GM19455 (cell line): ENCODE measurements around the gene ZNF607.

Experiments
- ATAC-seq: cut with Tn5 transposase; IDR thresholded peaks from one replicate; pipeline ENCODE4 v1.9.1; 2021; ENCODE audit not compliant: unreplicated experiment

Gene ZNF607

DNA sequence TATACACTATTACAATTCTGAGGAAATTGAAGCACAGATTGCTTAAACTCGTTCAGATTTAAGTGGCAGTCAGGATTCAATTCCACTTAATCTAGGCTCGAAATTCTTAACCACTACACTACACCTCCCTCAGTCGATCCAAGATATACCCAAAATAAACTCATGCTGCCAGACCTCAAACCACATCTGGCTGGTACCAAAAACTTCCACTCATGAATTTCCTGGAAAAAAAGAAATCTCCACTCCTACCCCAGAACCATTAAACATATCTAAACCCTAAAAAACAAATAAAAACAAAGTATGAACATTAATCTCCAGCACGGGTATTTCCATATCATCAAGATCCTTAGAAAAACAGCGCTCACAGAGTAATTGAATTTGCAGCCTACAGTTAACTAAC, 65.4 kb downstream of the ZNF607 start:
- ATAC-seq: no peak
